ENCODE data around the gene GRAMD1B. TPM values are rescaled to one million over a fixed set of nuclear protein-coding genes. Genes with fewer than 3 reads are reported as not detected.
"Not testable (repeated sequence)": the region's sequence is repeated elsewhere in the genome, so short reads cannot be mapped to it uniquely, and the experiment has no call there.

The GRAMD1B gene
- total RNA-seq, 2 donors from 2014 or later, result 2.1 to 5.7 TPM

DNA sequence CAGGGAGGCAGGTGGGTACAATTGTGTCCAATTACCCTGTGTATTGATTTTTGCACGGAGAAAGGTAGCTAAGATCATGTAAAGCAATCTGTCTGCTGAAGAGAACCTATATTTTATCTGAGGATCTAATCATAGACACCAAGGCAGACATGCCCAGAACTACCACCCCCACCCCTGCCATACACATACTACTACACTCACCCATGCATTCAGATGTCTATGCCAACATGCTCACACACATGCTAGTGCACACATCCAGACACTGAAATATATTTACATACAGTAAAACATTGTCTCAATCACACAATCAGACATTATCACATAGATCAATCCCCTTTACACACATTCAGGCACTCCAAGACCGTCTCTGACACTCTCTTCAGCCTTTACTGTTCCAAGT is 222.5 kb downstream of the GRAMD1B start:
- Histone ChIP-seq H3K9me3 (no peaks in the 10 kb centered on the region), H3K4me3 (no peak overlapping the region), H3K36me3 (no peaks in the 10 kb centered on the region), H3K4me1 (ENCODE audit: control insufficient read depth in 1 of 2, low read depth in 2 of 2) (peaks cover 6 to 8% of the 10 kb centered on the region in 2 donors), H3K27me3 (replicated peaks; ENCODE audit: insufficient read depth) (no peaks in the 10 kb centered on the region), H3K27ac (no peak overlapping the region)
- DNase-seq (ENCODE audit: low spot score) (no peak), ATAC-seq (ENCODE audit: insufficient number of reproducible peaks, low FRiP score, low read depth) (no peak)
- no peak for TF ChIP-seq CTCF (IDR thresholded peaks at IDR 0.05)

- peaks cover 6 to 8% of the 10 kb centered on the region in 2 donors for H3K4me1 ChIP-seq (ENCODE audit: control insufficient read depth in 1 of 2, low read depth in 2 of 2)
- H3K27me3 ChIP-seq (replicated peaks; ENCODE audit: insufficient read depth), result no peaks in the 10 kb centered on the region
- no peak overlapping the region for H3K27ac ChIP-seq
- no peak for TF ChIP-seq CTCF (IDR thresholded peaks at IDR 0.05)
- DNase-seq (ENCODE audit: low spot score) (no peak), ATAC-seq (ENCODE audit: insufficient number of reproducible peaks, low FRiP score, low read depth) (no peak)
- H3K36me3 ChIP-seq, result no peaks in the 10 kb centered on the region
- no peaks in the 10 kb centered on the region for H3K9me3 ChIP-seq
- peak overlapping the region; percentile 70 for H3K4me3 ChIP-seq
These were observed 223.4 kb downstream of the GRAMD1B start for GRCh38 chr11:123653483-123653826.

DNA sequence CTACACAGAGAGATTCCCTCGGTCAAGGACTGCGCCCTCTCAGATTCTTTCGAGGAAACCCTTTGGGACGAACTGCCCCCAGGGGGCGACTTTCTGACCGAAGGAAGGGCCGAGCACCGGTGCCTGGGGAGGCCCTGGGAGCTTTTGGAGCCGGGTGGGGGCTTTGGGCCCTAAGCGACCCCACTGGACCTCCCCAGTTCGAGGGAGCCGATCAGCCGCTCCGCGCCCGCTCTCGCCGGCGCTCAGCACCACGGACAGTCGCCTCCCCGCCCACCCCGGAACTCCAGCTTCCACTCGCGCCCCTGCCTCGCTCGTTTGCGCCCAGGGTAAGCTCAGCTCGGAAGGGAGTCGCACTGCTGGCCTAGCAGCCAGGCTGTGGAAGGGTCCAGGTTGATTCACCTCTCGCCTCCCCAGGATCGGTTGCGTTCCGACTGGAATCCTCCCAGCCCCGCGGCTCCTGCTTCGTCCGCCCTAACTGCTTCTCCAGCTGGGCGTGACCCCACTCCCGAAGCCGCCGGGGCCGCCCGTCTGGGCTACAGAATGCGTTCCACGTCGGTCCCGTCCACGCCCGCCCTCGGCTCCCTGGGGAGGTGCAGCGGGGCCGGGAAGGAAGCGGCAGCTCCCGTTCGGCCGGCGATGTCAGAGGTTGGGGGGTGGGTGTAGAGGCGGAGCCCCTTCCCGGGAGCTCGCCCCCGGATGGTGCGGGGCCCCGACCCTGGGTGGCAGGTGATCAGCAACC is 223.9 kb downstream of the GRAMD1B start:
- Histone ChIP-seq H3K27ac (no peak overlapping the region), H3K4me3 (peak overlapping the region; percentile 70), H3K4me1 (ENCODE audit: control insufficient read depth in 1 of 2, low read depth in 2 of 2) (peaks cover 6 to 8% of the 10 kb centered on the region in 2 donors), H3K27me3 (replicated peaks; ENCODE audit: insufficient read depth) (no peaks in the 10 kb centered on the region), H3K9me3 (no peaks in the 10 kb centered on the region), H3K36me3 (no peaks in the 10 kb centered on the region)
- TF ChIP-seq CTCF (IDR thresholded peaks at IDR 0.05), result no peak
- no peak for ATAC-seq (ENCODE audit: insufficient number of reproducible peaks, low FRiP score, low read depth)
- DNase-seq (ENCODE audit: low spot score), result no peak

DNA sequence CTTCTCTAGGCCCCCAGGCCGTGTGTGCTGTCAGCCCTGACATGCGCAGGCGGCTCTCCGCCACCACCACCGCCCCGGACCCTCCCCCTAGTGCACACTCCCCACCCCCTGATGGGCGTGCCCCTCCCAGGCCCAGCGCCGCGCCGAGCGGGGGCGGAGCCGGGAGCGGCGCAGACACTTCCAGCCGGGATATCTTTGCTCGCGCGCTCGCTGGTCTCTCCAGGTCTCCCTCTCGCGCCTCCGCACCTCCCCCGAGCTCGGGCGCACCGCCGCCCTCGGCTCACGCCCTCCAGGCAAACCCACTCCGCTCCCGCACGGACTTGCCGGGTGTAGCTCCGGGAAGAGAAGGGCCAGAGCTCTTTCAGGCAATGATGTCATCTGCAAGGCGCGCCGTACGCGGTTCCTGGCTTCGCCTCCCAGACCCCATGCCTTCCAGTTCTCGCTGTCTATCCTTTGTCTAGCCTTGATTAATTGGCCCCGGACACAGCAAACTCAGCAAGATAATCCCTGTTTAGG is 224.6 kb downstream of the GRAMD1B start, which contains the start of gene SCN3B:
TSS of gene SCN3B (minus strand) at position 59 of the 516 bp plus-strand sequence. CDS start 823 bp downstream, outside the sequence.
- peak within 1 kb of the TSS; percentile 70 for H3K4me3 ChIP-seq
- H3K27me3 ChIP-seq (replicated peaks; ENCODE audit: insufficient read depth), result no peaks in the 10 kb centered on the region
- DNase-seq (ENCODE audit: low spot score) (no peak), ATAC-seq (ENCODE audit: insufficient number of reproducible peaks, low FRiP score, low read depth) (no peak)
- H3K36me3 ChIP-seq, result no peaks in the 10 kb centered on the region
- no peak for TF ChIP-seq CTCF (IDR thresholded peaks at IDR 0.05)
- H3K9me3 ChIP-seq, result no peaks in the 10 kb centered on the region
- no peak within 1 kb of the TSS for H3K27ac ChIP-seq
- H3K4me1 ChIP-seq (ENCODE audit: control insufficient read depth in 1 of 2, low read depth in 2 of 2), result peaks cover 6 to 8% of the 10 kb centered on the region in 2 donors

GRCh38 chr11:123659311-123659710 is 229.2 kb downstream of the GRAMD1B start:
- ATAC-seq (ENCODE audit: insufficient number of reproducible peaks, low FRiP score, low read depth) (no peak), DNase-seq (ENCODE audit: low spot score) (no peak)
- no peak for TF ChIP-seq CTCF (IDR thresholded peaks at IDR 0.05)

DNA sequence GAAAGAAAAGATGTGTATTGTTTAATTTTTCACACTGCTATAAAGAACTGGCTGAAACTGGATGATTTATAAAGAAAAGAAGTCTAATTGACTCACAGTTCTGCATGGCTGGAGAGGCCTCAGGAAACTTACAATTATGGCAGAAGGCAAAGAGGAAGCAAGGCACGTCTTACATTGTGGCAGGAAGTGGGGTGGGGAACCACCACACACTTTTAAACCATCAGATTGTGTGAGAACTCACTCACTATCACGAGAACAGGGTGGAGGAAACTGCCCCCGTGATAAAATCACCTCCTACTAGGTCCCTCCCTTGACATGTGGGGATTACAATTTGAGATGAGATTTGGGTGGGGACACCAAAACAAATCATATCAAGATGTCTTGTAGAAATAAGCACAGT is 229.9 kb downstream of the GRAMD1B start:
- H3K36me3 ChIP-seq; H3K27me3 ChIP-seq (replicated peaks; ENCODE audit: insufficient read depth); H3K9me3 ChIP-seq; H3K4me3 ChIP-seq; ATAC-seq (ENCODE audit: insufficient number of reproducible peaks, low FRiP score, low read depth); H3K4me1 ChIP-seq (ENCODE audit: control insufficient read depth in 1 of 2, low read depth in 2 of 2); DNase-seq (ENCODE audit: low spot score); H3K27ac ChIP-seq: not testable (repeated sequence)

More at GRCh38 chr11:123659311-123659710, 229.2 kb downstream of the GRAMD1B start:
- H3K27ac ChIP-seq, result no peak overlapping the region
- no peak overlapping the region for H3K4me3 ChIP-seq
- no peaks in the 10 kb centered on the region for H3K36me3 ChIP-seq
- no peaks in the 10 kb centered on the region for H3K27me3 ChIP-seq (replicated peaks; ENCODE audit: insufficient read depth)
- H3K9me3 ChIP-seq, result no peaks in the 10 kb centered on the region
- peaks cover 4 to 6% of the 10 kb centered on the region in 2 donors for H3K4me1 ChIP-seq (ENCODE audit: control insufficient read depth in 1 of 2, low read depth in 2 of 2)
